Astrocyte (in vitro differentiated cells and primary cell): ENCODE results near the gene ATP11A. TPM values are rescaled to one million over a fixed set of nuclear protein-coding genes. Genes with fewer than 3 reads are reported as not detected.
"Not testable (repeated sequence)": the region's sequence is repeated elsewhere in the genome, so short reads cannot be mapped to it uniquely, and the experiment has no call there.

Experiments
- DNase-seq: peaks from one replicate; pipeline ENCODE4 v3.0.0-alpha.2; 2010; ENCODE audit warnings: low read depth
- FAIRE-seq: peaks from 2 replicates; lab custom pipeline; 2011; peaks lifted over from hg19 to GRCh38; lab: Jason Lieb, UNC
- H2AFZ ChIP-seq: 2 replicates; pipeline ENCODE4 v1.6.0; 2012; ENCODE audit warnings: low read depth, low read length, inconsistent platforms
- H3K27ac ChIP-seq: 2 replicates; pipeline ENCODE4 v1.5.1; 2011; ENCODE audit warnings: low read depth, low read length, inconsistent platforms
- H3K27me3 ChIP-seq: 2 replicates; pipeline ENCODE4 v1.6.0; 2011; ENCODE audit warnings: low read length, inconsistent platforms; ENCODE audit not compliant: insufficient read depth
- H3K36me3 ChIP-seq: 2 replicates; pipeline ENCODE4 v1.5.1; 2011; ENCODE audit warnings: low read length, inconsistent platforms; ENCODE audit not compliant: insufficient read depth
- H3K4me1 ChIP-seq: 2 replicates; pipeline ENCODE4 v1.5.1; 2011; ENCODE audit warnings: low read length, inconsistent platforms; ENCODE audit not compliant: insufficient read depth
- H3K4me2 ChIP-seq: 2 replicates; pipeline ENCODE4 v1.6.0; 2012; ENCODE audit warnings: low read length, inconsistent platforms
- H3K4me3 ChIP-seq: 2 replicates; pipeline ENCODE4 v1.5.1; 2011; ENCODE audit warnings: low read depth, mild to moderate bottlenecking, low read length, inconsistent platforms; ENCODE audit not compliant: insufficient read depth
- H3K79me2 ChIP-seq: 2 replicates; pipeline ENCODE4 v1.6.0; 2012; ENCODE audit warnings: mild to moderate bottlenecking, low read length, inconsistent platforms; ENCODE audit not compliant: insufficient read depth
- H3K9ac ChIP-seq: 2 replicates; pipeline ENCODE4 v1.6.0; 2012; ENCODE audit warnings: mild to moderate bottlenecking, low read length, inconsistent platforms
- H3K9me3 ChIP-seq: 2 replicates; pipeline ENCODE4 v1.5.1; 2012; ENCODE audit warnings: low read depth, mild to moderate bottlenecking, low read length, inconsistent platforms; ENCODE audit not compliant: insufficient read depth
- H4K20me1 ChIP-seq: 2 replicates; pipeline ENCODE4 v1.6.0; 2012; ENCODE audit warnings: low read length, inconsistent platforms; ENCODE audit not compliant: insufficient read depth
- H3K27ac Mint-ChIP-seq: one replicate; pipeline ENCODE4 v1.8.0; 2021; ENCODE audit warnings: mild to moderate bottlenecking, mixed read lengths; ENCODE audit not compliant: unreplicated experiment
- H3K27me3 Mint-ChIP-seq: one replicate; pipeline ENCODE4 v1.8.0; 2021; ENCODE audit warnings: low read depth, mixed read lengths; ENCODE audit not compliant: unreplicated experiment
- H3K36me3 Mint-ChIP-seq: one replicate; pipeline ENCODE4 v1.8.0; 2021; ENCODE audit warnings: low read depth, mixed read lengths; ENCODE audit not compliant: unreplicated experiment
- H3K4me1 Mint-ChIP-seq: one replicate; pipeline ENCODE4 v1.8.0; 2021; ENCODE audit warnings: low read depth, mixed read lengths; ENCODE audit not compliant: unreplicated experiment
- H3K4me3 Mint-ChIP-seq: one replicate; pipeline ENCODE4 v1.8.0; 2021; ENCODE audit warnings: mild to moderate bottlenecking, moderate library complexity, mixed read lengths; ENCODE audit not compliant: unreplicated experiment
- H3K9me3 Mint-ChIP-seq: one replicate; pipeline ENCODE4 v1.8.0; 2021; ENCODE audit warnings: mild to moderate bottlenecking, mixed read lengths; ENCODE audit not compliant: unreplicated experiment
- EZH2 ChIP-seq: IDR thresholded peaks from 2 replicates; pipeline ENCODE4 v1.6.1; 2012; ENCODE audit warnings: mild to moderate bottlenecking, low read length, inconsistent platforms; ENCODE audit not compliant: insufficient read depth
- total RNA-seq: library from RNA; stranded (reverse); gene quantifications from 2 replicates; pipeline ENCODE4 v1.2.1, GENCODE V29; 2021
- TF ChIP-seq, protein P1 (sequence below): IDR thresholded peaks from 2 replicates; pipeline ENCODE4 v1.5.1; 2011; ENCODE audit warnings: low read depth, mild to moderate bottlenecking, inconsistent platforms, low read length, moderate library complexity; ENCODE audit not compliant: insufficient read depth

ATP11A gene
- total RNA-seq, 1 donor from 2014 or later: 38.9 TPM

DNA sequence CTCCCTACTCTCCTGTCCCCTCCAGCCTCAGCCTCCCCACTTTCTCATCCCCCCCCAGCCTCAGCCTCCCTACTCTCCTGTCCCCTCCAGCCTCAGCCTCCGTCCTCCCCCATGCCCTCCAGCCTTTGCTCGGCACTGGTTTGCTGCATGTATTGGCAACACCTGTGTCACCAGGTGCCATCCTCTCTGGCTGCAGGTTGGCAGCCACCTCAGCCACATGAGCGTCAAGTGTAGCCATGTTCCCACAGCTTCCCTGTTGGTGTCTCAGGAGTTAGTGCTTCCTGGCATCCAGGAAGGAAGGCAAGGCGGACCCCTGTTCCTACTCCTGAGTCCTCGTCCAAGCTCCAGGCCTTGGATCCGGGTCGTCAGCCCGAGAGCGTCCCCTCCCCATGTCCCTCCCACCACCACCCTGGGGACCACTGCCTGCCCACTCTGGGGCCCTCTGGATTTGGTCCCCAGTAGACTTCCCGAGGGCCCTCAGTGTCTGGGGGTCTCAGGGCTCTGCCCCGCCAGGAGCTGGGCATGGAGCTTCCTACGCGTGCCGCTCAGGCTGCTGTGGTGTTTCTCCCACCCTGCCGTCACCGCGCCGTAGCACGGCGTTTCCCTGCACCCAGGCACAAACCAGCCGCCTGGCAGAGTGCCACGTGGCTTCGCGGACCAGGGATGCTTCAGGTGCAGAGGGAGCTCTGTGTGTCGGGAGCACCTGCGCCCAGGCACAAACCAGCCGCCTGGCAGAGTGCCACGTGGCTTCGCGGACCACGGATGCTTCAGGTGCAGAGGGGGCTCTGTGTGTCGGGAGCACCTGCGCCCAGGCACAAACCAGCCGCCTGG, 150.8 kb downstream of the ATP11A start:
- H3K4me2 ChIP-seq: no peak overlapping the region
- H4K20me1 ChIP-seq: no peaks in the 10 kb centered on the region
- Mint-ChIP-seq H3K36me3 (peaks cover 30% of the 10 kb centered on the region), H3K9me3 (no peaks in the 10 kb centered on the region), H3K27me3 (peaks cover 3% of the 10 kb centered on the region), H3K4me3 (no peak overlapping the region), H3K4me1 (peaks cover 5% of the 10 kb centered on the region), H3K27ac (no peak overlapping the region)
- H3K4me1 ChIP-seq: no peaks in the 10 kb centered on the region
- no peak overlapping the region for H3K4me3 ChIP-seq
- no peak for FAIRE-seq
- no peak overlapping the region for H3K27ac ChIP-seq
- TF ChIP-seq, protein P1, sequence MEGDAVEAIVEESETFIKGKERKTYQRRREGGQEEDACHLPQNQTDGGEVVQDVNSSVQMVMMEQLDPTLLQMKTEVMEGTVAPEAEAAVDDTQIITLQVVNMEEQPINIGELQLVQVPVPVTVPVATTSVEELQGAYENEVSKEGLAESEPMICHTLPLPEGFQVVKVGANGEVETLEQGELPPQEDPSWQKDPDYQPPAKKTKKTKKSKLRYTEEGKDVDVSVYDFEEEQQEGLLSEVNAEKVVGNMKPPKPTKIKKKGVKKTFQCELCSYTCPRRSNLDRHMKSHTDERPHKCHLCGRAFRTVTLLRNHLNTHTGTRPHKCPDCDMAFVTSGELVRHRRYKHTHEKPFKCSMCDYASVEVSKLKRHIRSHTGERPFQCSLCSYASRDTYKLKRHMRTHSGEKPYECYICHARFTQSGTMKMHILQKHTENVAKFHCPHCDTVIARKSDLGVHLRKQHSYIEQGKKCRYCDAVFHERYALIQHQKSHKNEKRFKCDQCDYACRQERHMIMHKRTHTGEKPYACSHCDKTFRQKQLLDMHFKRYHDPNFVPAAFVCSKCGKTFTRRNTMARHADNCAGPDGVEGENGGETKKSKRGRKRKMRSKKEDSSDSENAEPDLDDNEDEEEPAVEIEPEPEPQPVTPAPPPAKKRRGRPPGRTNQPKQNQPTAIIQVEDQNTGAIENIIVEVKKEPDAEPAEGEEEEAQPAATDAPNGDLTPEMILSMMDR: no peak
- TF ChIP-seq EZH2: no peak
- H3K9ac ChIP-seq: no peak overlapping the region
- DNase-seq: no peak
- H3K9me3 ChIP-seq: no peaks in the 10 kb centered on the region
- no peak overlapping the region for H2AFZ ChIP-seq
- no peaks in the 10 kb centered on the region for H3K79me2 ChIP-seq
- no peaks in the 10 kb centered on the region for H3K27me3 ChIP-seq
- no peaks in the 10 kb centered on the region for H3K36me3 ChIP-seq

- DNase-seq, H3K9me3 ChIP-seq, H3K9ac ChIP-seq, H3K4me2 ChIP-seq, H2AFZ ChIP-seq, H3K27me3 ChIP-seq, H3K36me3 ChIP-seq, H3K4me1 Mint-ChIP-seq, H3K79me2 ChIP-seq, H3K9me3 Mint-ChIP-seq, H3K27ac Mint-ChIP-seq, H3K4me3 ChIP-seq, H3K27ac ChIP-seq, H4K20me1 ChIP-seq, H3K4me3 Mint-ChIP-seq, H3K4me1 ChIP-seq, H3K27me3 Mint-ChIP-seq, FAIRE-seq: not testable (repeated sequence)
- H3K36me3 Mint-ChIP-seq: peaks cover 29% of the 10 kb centered on the region
Observed at GRCh38 chr13:112841303-112842015, 151.6 kb downstream of the ATP11A start.

GRCh38 chr13:112842343-112842856, 152.6 kb downstream of the ATP11A start:
- no peaks in the 10 kb centered on the region for H3K4me1 ChIP-seq
- no peak overlapping the region for H3K4me3 ChIP-seq
- H3K9ac ChIP-seq: peak overlapping the region; percentile 37
- no peak overlapping the region for H3K27ac ChIP-seq
- no peak overlapping the region for H2AFZ ChIP-seq
- no peaks in the 10 kb centered on the region for H4K20me1 ChIP-seq
- peak; percentile 20 for DNase-seq
- Mint-ChIP-seq H3K36me3 (peaks cover 24% of the 10 kb centered on the region), H3K4me3 (no peak overlapping the region), H3K27ac (no peak overlapping the region), H3K27me3 (peaks cover 5% of the 10 kb centered on the region), H3K4me1 (peaks cover 5% of the 10 kb centered on the region), H3K9me3 (no peaks in the 10 kb centered on the region)
- FAIRE-seq: no peak
- no peaks in the 10 kb centered on the region for H3K36me3 ChIP-seq
- peak overlapping the region; percentile 68 for H3K4me2 ChIP-seq
- no peaks in the 10 kb centered on the region for H3K79me2 ChIP-seq
- H3K27me3 ChIP-seq: no peaks in the 10 kb centered on the region
- no peak for TF ChIP-seq EZH2
- TF ChIP-seq, protein P1: no peak
- H3K9me3 ChIP-seq: no peaks in the 10 kb centered on the region
